Naive thymus-derived CD4-positive, alpha-beta T cell (primary cell): ENCODE results near the gene EHF. TPM values are rescaled to one million over a fixed set of nuclear protein-coding genes. Genes with fewer than 3 reads are reported as not detected.

Source experiments
- ATAC-seq: fragments of 150-1000 bp; cut with Tn5 transposase; 2 replicates; pipeline ENCODE4 v1.10.0; 2021; ENCODE audit warnings: mild to moderate bottlenecking, moderate library complexity
- CTCF ChIA-PET: fragments of 350-600 bp; sonication (Branson Sonifier 250); formaldehyde crosslinking; loops from one replicate; lab custom pipeline; 2021; ENCODE audit warnings: antibody characterized with exemption; lab: Charles Lee
- POLR2A ChIA-PET: fragments of 350-600 bp; sonication (Branson Sonifier 250); formaldehyde crosslinking; loops from one replicate; lab custom pipeline; 2021; ENCODE audit warnings: antibody characterized with exemption, inconsistent platforms; lab: Charles Lee
- DNase-seq, 9 donors: peaks; one replicate each; pipeline versions ENCODE4 v3.0.0 to v3.0.0-alpha.2; 2020 to 2022; ENCODE audit warnings: mixed read lengths in 1 of 9
- H3K27ac ChIP-seq: one replicate; pipeline ENCODE4 v1.7.0; 2013; ENCODE audit warnings: mild to moderate bottlenecking, low read depth, low read length, moderate library complexity
- H3K27me3 ChIP-seq, 2 donors: one replicate each; pipeline ENCODE4 v1.7.0; 2013; ENCODE audit warnings: low read length in 2 of 2, mild to moderate bottlenecking in 2 of 2, moderate library complexity in 2 of 2; ENCODE audit not compliant: control insufficient read depth in 2 of 2, insufficient read depth in 2 of 2
- H3K36me3 ChIP-seq, 3 experiments: 1 replicate in 2 of 3; 2 replicates in 1 of 3; pipeline ENCODE4 v1.7.0; 2013; ENCODE audit warnings: low read length in 3 of 3, mild to moderate bottlenecking in 3 of 3, moderate library complexity in 1 of 3; ENCODE audit not compliant: insufficient read depth in 3 of 3, control insufficient read depth in 2 of 3
- H3K4me1 ChIP-seq, 2 donors: one replicate each; pipeline ENCODE4 v1.7.0; 2013; ENCODE audit warnings: low read length in 2 of 2, mild to moderate bottlenecking in 2 of 2, moderate library complexity in 1 of 2; ENCODE audit not compliant: control insufficient read depth in 2 of 2, insufficient read depth in 2 of 2
- H3K4me3 ChIP-seq: 2 replicates; pipeline ENCODE4 v1.7.0; 2013; ENCODE audit warnings: mild to moderate bottlenecking, low read length
- H3K9me3 ChIP-seq, 3 experiments: 1 replicate in 2 of 3; 2 replicates in 1 of 3; pipeline ENCODE4 v1.7.0; 2013; ENCODE audit warnings: low read length in 3 of 3; ENCODE audit not compliant: control insufficient read depth in 2 of 3
- H3K27ac Mint-ChIP-seq, 9 donors: one replicate each; pipeline ENCODE4 v1.8.0; 2020 to 2022; ENCODE audit warnings: mixed read lengths in 9 of 9, mild to moderate bottlenecking in 8 of 9, moderate library complexity in 5 of 9, inconsistent platforms in 2 of 9
- H3K27me3 Mint-ChIP-seq, 5 donors: one replicate each; pipeline ENCODE4 v1.8.0; 2021 to 2022; ENCODE audit warnings: mixed read lengths in 5 of 5, mild to moderate bottlenecking in 1 of 5
- H3K36me3 Mint-ChIP-seq, 5 donors: one replicate each; pipeline ENCODE4 v1.8.0; 2020 to 2022; ENCODE audit warnings: mixed read lengths in 5 of 5, mild to moderate bottlenecking in 3 of 5, inconsistent platforms in 1 of 5
- H3K4me1 Mint-ChIP-seq, 7 donors: one replicate each; pipeline ENCODE4 v1.8.0; 2020 to 2022; ENCODE audit warnings: mixed read lengths in 7 of 7, mild to moderate bottlenecking in 3 of 7, inconsistent platforms in 1 of 7
- H3K4me3 Mint-ChIP-seq, 10 donors: one replicate each; pipeline ENCODE4 v1.8.0; 2020 to 2022; ENCODE audit warnings: mild to moderate bottlenecking in 10 of 10, mixed read lengths in 10 of 10, moderate library complexity in 6 of 10, inconsistent platforms in 2 of 10
- H3K9me3 Mint-ChIP-seq, 11 donors: one replicate each; pipeline ENCODE4 v1.8.0; 2020 to 2022; ENCODE audit warnings: mixed read lengths in 11 of 11, mild to moderate bottlenecking in 4 of 11, inconsistent platforms in 1 of 11, moderate library complexity in 1 of 11
- intact Hi-C, 2 donors: fragments of 100-400 bp; cut with micrococcal nuclease; formaldehyde crosslinking; loops; one replicate each; pipeline ENCODE4 v1.15.1; 2023
- polyA plus RNA-seq, 2 donors: library from polyadenylated mRNA; unstranded; fragments of 300-500 nt; fragmentation: Illumina TruSeq; gene quantifications; one replicate each; pipeline ENCODE4 v1.2.3, GENCODE V29; 2021
- total RNA-seq, 6 experiments: library from RNA in 5 of 6; stranded (reverse) in 5 of 6; gene quantifications; 1 replicate in 5 of 6; 2 replicates in 1 of 6; pipeline ENCODE4 v1.2.3 and lab custom pipeline; 2021 to 2026

Gene EHF
- total and polyA plus RNA-seq, 7 experiments from 2014 or later, result 0.20 TPM; not detected in 6

DNA sequence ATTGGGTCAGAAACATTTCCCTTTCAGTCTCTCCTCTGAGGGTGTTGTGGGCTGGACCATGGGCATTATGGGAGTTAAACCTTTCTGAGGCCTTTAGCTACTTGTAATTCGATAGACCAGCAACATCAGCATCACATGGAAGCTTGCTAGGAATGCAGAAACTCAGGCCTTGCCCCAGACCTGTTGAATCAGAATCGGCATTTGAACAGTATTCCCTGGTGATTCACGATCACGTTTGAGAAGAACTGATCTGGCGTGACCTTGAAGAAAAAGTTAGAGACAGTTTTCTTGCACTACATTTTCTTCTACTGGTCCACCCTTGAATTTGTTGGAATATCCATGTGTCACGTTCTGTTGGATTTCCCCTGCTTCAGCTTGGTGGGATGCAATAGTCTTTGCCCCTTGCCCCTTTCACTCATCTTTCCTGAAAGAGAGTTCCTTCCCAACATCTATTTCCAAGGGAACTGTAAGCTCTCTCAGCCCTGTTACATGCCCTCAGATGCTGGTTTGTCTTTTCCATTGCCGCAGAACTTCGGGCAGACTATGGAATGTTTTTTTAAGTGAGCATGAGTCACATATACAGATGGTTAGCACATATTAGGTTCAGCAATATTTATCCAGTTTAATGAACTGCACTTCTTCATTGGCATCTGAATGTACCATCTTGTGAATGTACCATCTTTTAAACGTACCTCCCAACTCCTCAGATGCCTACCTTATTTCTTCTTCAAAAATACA is 23.9 kb downstream of the EHF start:
- Mint-ChIP-seq H3K4me1 (peaks cover 0 to 12% (median 6%) of the 10 kb centered on the region in 7 donors), H3K36me3 (no peaks in the 10 kb centered on the region), H3K9me3 (no peaks in the 10 kb centered on the region), H3K4me3 (no peak overlapping the region), H3K27me3 (peaks cover 0 to 86% (median 14%) of the 10 kb centered on the region in 5 donors), H3K27ac (no peak overlapping the region)
- CTCF ChIA-PET, result interaction anchor here (0.6 kb wide), 1 partner anchor 248 kb away, joined by 3 read pairs; no protein-coding TSS in a partner anchor
- DNase-seq (no peak), ATAC-seq (no peak)
- Histone ChIP-seq H3K27me3 (no peaks in the 10 kb centered on the region), H3K27ac (no peak overlapping the region), H3K36me3 (no peaks in the 10 kb centered on the region), H3K4me1 (peaks cover 4 to 6% of the 10 kb centered on the region in 2 donors), H3K4me3 (no peak overlapping the region), H3K9me3 (no peaks in the 10 kb centered on the region)
- intact Hi-C loops, result no loop called here
- POLR2A ChIA-PET, result no interaction called here

DNA sequence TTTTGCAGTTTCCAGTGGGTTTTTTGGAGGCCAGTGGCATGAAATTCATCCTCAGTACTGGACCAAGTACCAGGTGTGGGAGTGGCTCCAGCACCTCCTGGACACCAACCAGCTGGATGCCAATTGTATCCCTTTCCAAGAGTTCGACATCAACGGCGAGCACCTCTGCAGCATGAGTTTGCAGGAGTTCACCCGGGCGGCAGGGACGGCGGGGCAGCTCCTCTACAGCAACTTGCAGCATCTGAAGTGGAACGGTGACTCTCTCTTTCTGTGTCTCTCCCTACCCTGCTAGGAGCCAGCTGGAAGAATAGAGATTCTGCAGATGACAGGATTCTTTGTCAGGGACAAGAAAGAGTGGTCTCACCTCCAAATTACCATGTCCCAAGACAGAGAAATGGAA is 25.5 kb downstream of the EHF start:
- Histone ChIP-seq H3K4me3 (no peak overlapping the region), H3K9me3 (no peaks in the 10 kb centered on the region), H3K27me3 (no peaks in the 10 kb centered on the region), H3K27ac (no peak overlapping the region), H3K4me1 (peaks cover 16 to 20% of the 10 kb centered on the region in 2 donors), H3K36me3 (no peaks in the 10 kb centered on the region)
- H3K27me3 Mint-ChIP-seq, result peaks cover 0 to 81% (median 13%) of the 10 kb centered on the region in 5 donors
- no peak overlapping the region for H3K27ac Mint-ChIP-seq
- H3K4me1 Mint-ChIP-seq, result peaks cover 5 to 28% (median 17%) of the 10 kb centered on the region in 7 donors
- no peaks in the 10 kb centered on the region for H3K36me3 Mint-ChIP-seq
- no peaks in the 10 kb centered on the region for H3K9me3 Mint-ChIP-seq
- no peak for ATAC-seq
- no peak overlapping the region for H3K4me3 Mint-ChIP-seq
- CTCF ChIA-PET, result interaction anchor here (0.6 kb wide), 1 partner anchor 135 kb away, joined by 3 read pairs; no protein-coding TSS in a partner anchor
- intact Hi-C loops, result no loop called here
- POLR2A ChIA-PET, result interaction anchor here (0.7 kb wide), 1 partner anchor 573 kb away, joined by 4 read pairs; no protein-coding TSS in a partner anchor
- DNase-seq, result no peak

DNA sequence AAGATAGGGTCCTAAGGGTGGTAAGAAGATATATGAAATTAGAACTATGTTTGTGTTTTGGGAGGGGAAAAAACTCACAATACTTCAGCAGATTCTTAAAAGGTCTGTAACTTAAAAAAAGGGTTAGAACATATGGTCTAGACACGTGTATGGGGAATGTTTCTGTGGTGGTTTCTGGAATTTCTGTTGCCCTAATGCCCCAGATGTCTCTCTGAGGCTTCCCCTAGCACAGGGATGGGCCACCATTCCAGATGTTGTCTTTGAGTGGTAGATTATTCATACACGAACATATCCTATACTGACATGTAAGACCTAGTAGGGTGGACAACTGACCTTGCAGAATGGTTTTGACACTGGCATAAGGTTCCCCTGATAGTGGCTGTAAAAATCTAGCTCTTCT is 26.2 kb downstream of the EHF start:
- Mint-ChIP-seq H3K36me3 (no peaks in the 10 kb centered on the region), H3K4me3 (no peak overlapping the region), H3K4me1 (peaks cover 7 to 33% (median 21%) of the 10 kb centered on the region in 7 donors), H3K27me3 (peaks cover 0 to 79% (median 13%) of the 10 kb centered on the region in 5 donors), H3K27ac (no peak overlapping the region), H3K9me3 (no peaks in the 10 kb centered on the region)
- Histone ChIP-seq H3K36me3 (no peaks in the 10 kb centered on the region), H3K4me1 (peaks cover 21 to 27% of the 10 kb centered on the region in 2 donors), H3K9me3 (no peaks in the 10 kb centered on the region), H3K4me3 (no peak overlapping the region), H3K27ac (no peak overlapping the region), H3K27me3 (no peaks in the 10 kb centered on the region)
- POLR2A ChIA-PET, result no interaction called here
- CTCF ChIA-PET, result no interaction called here
- no peak for ATAC-seq
- intact Hi-C loops, result no loop called here
- DNase-seq, result no peak

DNA sequence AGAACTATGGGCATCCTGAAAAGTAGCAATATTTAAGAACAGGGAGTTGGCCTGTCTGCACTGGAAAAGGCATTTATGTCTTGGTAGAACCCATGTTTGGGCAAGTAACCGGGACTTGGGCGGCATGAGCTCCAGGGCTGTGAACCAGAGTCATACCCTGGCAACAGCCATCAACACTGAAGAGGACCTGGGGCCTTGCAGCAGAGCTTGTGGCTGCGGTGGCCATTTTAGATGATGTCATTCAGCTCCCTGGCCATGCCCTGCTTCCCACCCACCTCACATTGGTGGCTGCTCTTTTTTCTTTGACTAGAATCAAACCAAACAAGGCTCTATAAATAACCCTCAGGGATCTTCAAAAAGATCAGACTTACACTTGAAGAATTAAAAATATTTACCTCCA is 26.6 kb downstream of the EHF start:
- no peaks in the 10 kb centered on the region for H3K27me3 ChIP-seq
- H3K27ac ChIP-seq, result no peak overlapping the region
- Mint-ChIP-seq H3K9me3 (no peaks in the 10 kb centered on the region), H3K4me1 (peaks cover 11 to 37% (median 25%) of the 10 kb centered on the region in 7 donors), H3K36me3 (no peaks in the 10 kb centered on the region), H3K27ac (no peak overlapping the region), H3K4me3 (no peak overlapping the region), H3K27me3 (peaks cover 0 to 80% (median 15%) of the 10 kb centered on the region in 5 donors)
- no peak overlapping the region for H3K4me3 ChIP-seq
- H3K9me3 ChIP-seq, result no peaks in the 10 kb centered on the region
- H3K4me1 ChIP-seq, result peaks cover 21 to 30% of the 10 kb centered on the region in 2 donors
- ATAC-seq (no peak), DNase-seq (no peak)
- CTCF ChIA-PET, result no interaction called here
- POLR2A ChIA-PET, result no interaction called here
- H3K36me3 ChIP-seq, result no peaks in the 10 kb centered on the region
- intact Hi-C loops, result no loop called here

DNA sequence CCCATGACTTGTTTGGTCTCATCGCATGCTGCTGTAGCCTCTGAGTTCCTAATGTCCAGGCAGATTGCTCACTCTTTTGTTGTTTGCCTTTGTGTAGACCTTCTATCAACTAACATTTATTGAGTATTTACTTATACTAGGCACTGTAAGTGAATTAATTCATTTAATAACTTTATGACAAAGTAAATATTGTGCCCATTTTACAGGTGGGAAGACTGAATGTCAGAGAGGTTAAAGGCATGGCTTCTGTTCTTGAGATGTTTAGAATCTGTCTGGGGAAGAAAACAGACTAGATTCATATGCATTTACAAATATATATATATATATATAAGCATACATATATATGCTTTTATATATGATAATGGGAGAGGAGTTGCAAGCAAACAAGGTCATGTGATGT is 27.1 kb downstream of the EHF start:
- Mint-ChIP-seq H3K4me3 (no peak overlapping the region), H3K27ac (no peak overlapping the region), H3K27me3 (peaks cover 0 to 79% (median 20%) of the 10 kb centered on the region in 5 donors), H3K9me3 (no peaks in the 10 kb centered on the region), H3K4me1 (peaks cover 13 to 42% (median 28%) of the 10 kb centered on the region in 7 donors), H3K36me3 (no peaks in the 10 kb centered on the region)
- ATAC-seq (no peak), DNase-seq (no peak)
- peaks cover 21 to 30% of the 10 kb centered on the region in 2 donors for H3K4me1 ChIP-seq
- H3K9me3 ChIP-seq, result no peaks in the 10 kb centered on the region
- no peaks in the 10 kb centered on the region for H3K27me3 ChIP-seq
- ChIA-PET POLR2A (no interaction called here), CTCF (no interaction called here)
- no peaks in the 10 kb centered on the region for H3K36me3 ChIP-seq
- H3K4me3 ChIP-seq, result no peak overlapping the region
- intact Hi-C loops, result no loop called here
- H3K27ac ChIP-seq, result no peak overlapping the region

DNA sequence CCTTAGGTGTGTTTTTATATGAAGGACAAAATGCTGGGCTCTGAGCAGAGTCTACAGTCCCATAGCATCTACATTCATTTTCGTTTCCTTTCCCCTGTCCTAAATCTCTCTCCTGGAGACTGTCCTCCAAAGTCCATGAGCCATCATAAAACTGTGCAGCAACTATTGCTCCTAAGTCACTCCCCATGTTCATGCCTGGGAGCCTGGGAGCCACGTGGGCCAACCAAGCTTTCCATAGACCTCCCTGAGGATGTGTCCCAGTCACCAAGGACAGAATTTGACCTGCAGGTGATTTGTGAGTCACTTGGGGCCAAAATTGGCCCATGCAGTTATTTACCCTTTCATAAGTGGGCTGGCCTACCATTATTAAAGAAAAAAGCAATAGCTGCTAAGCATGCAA is 28.7 kb downstream of the EHF start:
- no peaks in the 10 kb centered on the region for H3K27me3 ChIP-seq
- H3K4me1 ChIP-seq, result peaks cover 21 to 30% of the 10 kb centered on the region in 2 donors
- no peaks in the 10 kb centered on the region for H3K36me3 ChIP-seq
- POLR2A ChIA-PET, result interaction anchor here (1.7 kb wide), 1 partner anchor 16 kb away, joined by 6 read pairs; no protein-coding TSS in a partner anchor
- DNase-seq (no peak), ATAC-seq (no peak)
- H3K4me1 Mint-ChIP-seq, result peaks cover 13 to 46% (median 32%) of the 10 kb centered on the region in 7 donors
- intact Hi-C loops, result no loop called here
- peak overlapping the region in 1 of 10 donors; percentile 92 for H3K4me3 Mint-ChIP-seq
- CTCF ChIA-PET, result interaction anchor here (0.6 kb wide), 1 partner anchor 836 kb away, joined by 3 read pairs; no protein-coding TSS in a partner anchor
- peaks cover 0 to 82% (median 31%) of the 10 kb centered on the region in 5 donors for H3K27me3 Mint-ChIP-seq
- no peaks in the 10 kb centered on the region for H3K36me3 Mint-ChIP-seq
- no peaks in the 10 kb centered on the region for H3K9me3 Mint-ChIP-seq
- H3K27ac Mint-ChIP-seq, result peak overlapping the region in 3 of 9 donors; percentile 73 to 94 (median 88)
- no peak overlapping the region for H3K27ac ChIP-seq
- H3K4me3 ChIP-seq, result peak overlapping the region; percentile 5
- H3K9me3 ChIP-seq, result no peaks in the 10 kb centered on the region
